Naive B cell (primary cell): ENCODE results near the gene IRF8. TPM values are rescaled to one million over a fixed set of nuclear protein-coding genes. Genes with fewer than 3 reads are reported as not detected.
A peak's percentile ranks its signal among the peaks of the same experiment; 100 is the strongest.

Source experiments
- ATAC-seq, 2 donors: fragments of 150-1000 bp; cut with Tn5 transposase; 2 replicates each; pipeline ENCODE4 v1.10.0; 2021; ENCODE audit warnings: low read depth in 2 of 2, mild to moderate bottlenecking in 2 of 2, moderate library complexity in 2 of 2
- DNase-seq: peaks from one replicate; pipeline ENCODE4 v3.0.0; 2022
- H3K27ac Mint-ChIP-seq, 6 donors: one replicate each; pipeline ENCODE4 v1.8.0; 2020 to 2022; ENCODE audit warnings: mild to moderate bottlenecking in 6 of 6, mixed read lengths in 6 of 6, moderate library complexity in 5 of 6, inconsistent platforms in 2 of 6
- H3K27me3 Mint-ChIP-seq, 3 donors: one replicate each; pipeline ENCODE4 v1.8.0; 2021 to 2022; ENCODE audit warnings: mixed read lengths in 3 of 3, mild to moderate bottlenecking in 1 of 3
- H3K36me3 Mint-ChIP-seq, 2 donors: one replicate each; pipeline ENCODE4 v1.8.0; 2020 to 2022; ENCODE audit warnings: mixed read lengths in 2 of 2, inconsistent platforms in 1 of 2, mild to moderate bottlenecking in 1 of 2
- H3K4me1 Mint-ChIP-seq, 3 donors: one replicate each; pipeline ENCODE4 v1.8.0; 2020 to 2022; ENCODE audit warnings: mixed read lengths in 3 of 3, inconsistent platforms in 1 of 3, mild to moderate bottlenecking in 1 of 3, moderate library complexity in 1 of 3
- H3K4me3 Mint-ChIP-seq, 8 donors: one replicate each; pipeline ENCODE4 v1.8.0; 2020 to 2022; ENCODE audit warnings: mild to moderate bottlenecking in 8 of 8, mixed read lengths in 8 of 8, moderate library complexity in 8 of 8, inconsistent platforms in 2 of 8
- H3K9me3 Mint-ChIP-seq, 7 donors: one replicate each; pipeline ENCODE4 v1.8.0; 2020 to 2022; ENCODE audit warnings: mixed read lengths in 7 of 7, mild to moderate bottlenecking in 5 of 7, inconsistent platforms in 2 of 7, moderate library complexity in 1 of 7
- polyA plus RNA-seq, 6 donors: library from polyadenylated mRNA; unstranded; fragments of 300-500 nt; fragmentation: Illumina TruSeq; gene quantifications; one replicate each; pipeline ENCODE4 v1.2.3, GENCODE V29; 2021; ENCODE audit warnings: low read depth in 6 of 6

Gene IRF8
- polyA plus RNA-seq, 6 donors from 2014 or later, result 646 to 909 (median 752) TPM

DNA sequence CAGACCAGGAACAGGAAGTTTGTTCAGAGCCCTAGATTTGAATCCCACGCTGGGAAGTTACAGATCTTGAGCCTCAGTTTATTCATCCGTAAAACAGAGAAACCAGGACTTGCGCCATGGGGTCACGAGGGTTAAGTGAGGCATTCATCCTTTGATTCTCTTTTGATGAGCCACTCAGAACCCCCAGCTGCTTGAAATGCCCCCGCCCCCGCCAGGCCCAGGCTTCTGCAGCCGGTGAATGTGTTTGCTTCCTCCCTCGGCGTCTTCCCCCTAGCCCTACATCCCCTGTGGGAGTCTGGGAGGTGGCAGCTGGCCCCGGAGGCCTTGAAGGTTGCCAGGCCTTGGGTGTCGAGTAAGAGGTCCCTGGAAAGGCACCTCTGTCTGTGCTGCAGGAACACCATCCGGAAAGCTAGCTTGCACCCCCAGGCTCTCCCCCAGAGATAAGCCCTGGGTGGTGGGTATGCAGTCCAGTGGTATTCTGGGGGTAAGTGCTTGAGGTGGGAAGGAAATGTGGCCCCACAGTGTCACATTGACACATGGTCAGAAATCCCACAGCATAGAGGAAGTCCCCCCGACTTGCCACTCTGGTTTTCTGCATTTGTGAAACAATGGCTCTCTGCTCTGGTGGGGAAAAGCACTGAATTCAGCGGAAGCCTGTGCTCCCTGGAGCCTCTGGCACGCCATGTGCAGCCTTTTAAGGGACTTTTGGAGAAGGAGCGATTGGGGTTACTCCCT is 14.9 kb downstream of the IRF8 start:
- DNase-seq (no peak), ATAC-seq (no peak)
- H3K36me3 Mint-ChIP-seq, result peaks cover 26 to 43% of the 10 kb centered on the region in 2 donors
- no peaks in the 10 kb centered on the region for H3K27me3 Mint-ChIP-seq
- peak overlapping the region; percentile 41 to 94 (median 80) for H3K4me3 Mint-ChIP-seq
- no peaks in the 10 kb centered on the region for H3K9me3 Mint-ChIP-seq
- peak overlapping the region in 5 of 6 donors; percentile 90 to 99 (median 94) for H3K27ac Mint-ChIP-seq
- H3K4me1 Mint-ChIP-seq, result peaks cover 75 to 94% (median 87%) of the 10 kb centered on the region in 3 donors

DNA sequence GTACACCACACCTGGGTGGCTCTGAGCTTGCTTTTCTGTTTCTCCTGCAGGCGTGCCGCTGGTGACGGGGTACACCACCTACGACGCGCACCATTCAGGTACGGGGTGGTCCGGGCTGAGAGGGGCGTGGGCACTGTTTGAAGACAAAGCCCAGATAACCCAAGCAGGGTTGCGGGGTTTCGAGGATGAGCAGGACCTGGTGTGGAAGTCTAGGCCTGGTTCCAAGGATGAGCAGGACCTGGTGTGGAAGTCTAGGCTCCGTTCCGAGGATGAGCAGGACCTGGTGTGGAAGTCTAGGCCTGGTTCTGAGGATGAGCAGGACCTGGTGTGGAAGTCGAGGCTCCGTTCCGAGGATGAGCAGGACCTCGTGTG is 15.4 kb downstream of the IRF8 start:
- Mint-ChIP-seq H3K9me3 (no peaks in the 10 kb centered on the region), H3K27ac (peak overlapping the region; percentile 64 to 99 (median 92)), H3K4me3 (peak overlapping the region; percentile 41 to 94 (median 80)), H3K27me3 (no peaks in the 10 kb centered on the region), H3K36me3 (peaks cover 24 to 40% of the 10 kb centered on the region in 2 donors), H3K4me1 (peaks cover 71 to 91% (median 82%) of the 10 kb centered on the region in 3 donors)
- DNase-seq (no peak), ATAC-seq (no peak)

GRCh38 chr16:85915125-85915845 is 16.3 kb downstream of the IRF8 start:
- Mint-ChIP-seq H3K36me3 (peaks cover 30 to 46% of the 10 kb centered on the region in 2 donors), H3K27ac (peak overlapping the region; percentile 37 to 99 (median 60)), H3K4me1 (peaks cover 69 to 88% (median 77%) of the 10 kb centered on the region in 3 donors), H3K27me3 (no peaks in the 10 kb centered on the region), H3K4me3 (peak overlapping the region in 7 of 8 donors; percentile 13 to 81 (median 62)), H3K9me3 (no peaks in the 10 kb centered on the region)
- DNase-seq (no peak), ATAC-seq (no peak)

- H3K27ac Mint-ChIP-seq, result peak overlapping the region in 5 of 6 donors; percentile 68 to 94 (median 86)
- H3K36me3 Mint-ChIP-seq, result peaks cover 32 to 49% of the 10 kb centered on the region in 2 donors
- H3K4me1 Mint-ChIP-seq, result peaks cover 59 to 83% (median 66%) of the 10 kb centered on the region in 3 donors
- no peaks in the 10 kb centered on the region for H3K9me3 Mint-ChIP-seq
- no peaks in the 10 kb centered on the region for H3K27me3 Mint-ChIP-seq
- DNase-seq (no peak), ATAC-seq (peak; percentile 20 to 22)
- peak overlapping the region; percentile 43 to 87 (median 65) for H3K4me3 Mint-ChIP-seq
Measured at GRCh38 chr16:85916141-85916890, 17.4 kb downstream of the IRF8 start.

DNA sequence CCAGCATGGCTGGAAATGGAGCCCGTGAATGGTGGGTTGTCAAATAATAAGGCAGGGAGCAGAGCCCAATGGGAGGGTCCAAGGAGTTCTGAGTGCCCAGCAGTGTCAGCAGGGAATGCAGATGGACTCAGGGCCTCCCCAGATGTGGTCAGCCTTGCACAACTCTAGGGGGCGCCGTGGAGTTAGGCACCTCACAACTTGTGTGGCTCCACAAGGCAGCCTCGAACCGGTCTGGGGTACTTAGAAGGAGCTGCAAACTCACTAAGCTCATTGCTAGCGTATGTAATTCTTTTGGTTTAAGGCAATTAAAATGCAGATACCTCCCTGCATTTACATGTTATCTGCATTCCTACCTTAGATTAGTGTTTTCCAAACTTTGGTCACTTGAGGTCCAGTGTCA is 18.1 kb downstream of the IRF8 start:
- Mint-ChIP-seq H3K27ac (peak overlapping the region in 5 of 6 donors; percentile 68 to 94 (median 86)), H3K27me3 (no peaks in the 10 kb centered on the region), H3K36me3 (peaks cover 34 to 48% of the 10 kb centered on the region in 2 donors), H3K9me3 (no peaks in the 10 kb centered on the region), H3K4me1 (peaks cover 52 to 77% (median 59%) of the 10 kb centered on the region in 3 donors), H3K4me3 (peak overlapping the region in 6 of 8 donors; percentile 52 to 87 (median 68))
- DNase-seq (no peak), ATAC-seq (no peak)

DNA sequence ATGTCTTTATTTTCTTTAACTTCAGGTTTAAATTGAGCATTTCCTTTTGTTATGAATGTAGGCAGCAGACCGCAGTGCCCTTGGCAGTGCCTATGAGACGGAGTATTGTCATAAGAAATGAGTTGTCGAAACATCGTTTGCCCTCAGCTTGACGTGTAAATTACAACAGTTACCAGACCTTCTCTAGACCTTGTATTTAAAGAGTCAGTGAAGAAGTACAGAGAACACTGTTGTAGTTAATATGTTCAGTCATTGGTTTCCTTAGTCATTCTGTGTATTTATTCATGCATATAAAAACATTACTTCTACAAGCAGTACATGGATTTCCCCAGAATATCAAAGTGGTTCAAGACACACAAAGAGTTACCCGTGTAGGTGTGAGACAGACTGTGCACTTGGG is 19.0 kb downstream of the IRF8 start:
- peak overlapping the region; percentile 57 to 88 (median 68) for H3K27ac Mint-ChIP-seq
- peaks cover 40 to 42% of the 10 kb centered on the region in 2 donors for H3K36me3 Mint-ChIP-seq
- H3K4me1 Mint-ChIP-seq, result peaks cover 45 to 76% (median 50%) of the 10 kb centered on the region in 3 donors

DNA sequence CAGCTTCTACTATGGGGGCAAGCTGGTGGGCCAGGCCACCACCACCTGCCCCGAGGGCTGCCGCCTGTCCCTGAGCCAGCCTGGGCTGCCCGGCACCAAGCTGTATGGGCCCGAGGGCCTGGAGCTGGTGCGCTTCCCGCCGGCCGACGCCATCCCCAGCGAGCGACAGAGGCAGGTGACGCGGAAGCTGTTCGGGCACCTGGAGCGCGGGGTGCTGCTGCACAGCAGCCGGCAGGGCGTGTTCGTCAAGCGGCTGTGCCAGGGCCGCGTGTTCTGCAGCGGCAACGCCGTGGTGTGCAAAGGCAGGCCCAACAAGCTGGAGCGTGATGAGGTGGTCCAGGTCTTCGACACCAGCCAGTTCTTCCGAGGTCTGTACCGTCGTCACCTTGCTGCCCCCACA is 19.5 kb downstream of the IRF8 start:
- DNase-seq (no peak), ATAC-seq (no peak)
- H3K4me1 Mint-ChIP-seq, result peaks cover 41 to 76% (median 45%) of the 10 kb centered on the region in 3 donors
- peaks cover 42% of the 10 kb centered on the region in 2 donors for H3K36me3 Mint-ChIP-seq
- no peaks in the 10 kb centered on the region for H3K27me3 Mint-ChIP-seq
- no peaks in the 10 kb centered on the region for H3K9me3 Mint-ChIP-seq
- peak overlapping the region in 1 of 8 donors; percentile 73 for H3K4me3 Mint-ChIP-seq
- peak overlapping the region; percentile 57 to 88 (median 75) for H3K27ac Mint-ChIP-seq

More for the DNA sequence above, 19.0 kb downstream of the IRF8 start:
- Mint-ChIP-seq H3K9me3 (no peaks in the 10 kb centered on the region), H3K27me3 (no peaks in the 10 kb centered on the region), H3K4me3 (peak overlapping the region in 5 of 8 donors; percentile 12 to 73 (median 59))
- peak; percentile 14 to 15 for ATAC-seq
- DNase-seq, result no peak

GRCh38 chr16:85919271-85920267 is 20.6 kb downstream of the IRF8 start:
- Mint-ChIP-seq H3K4me1 (peaks cover 34 to 76% (median 43%) of the 10 kb centered on the region in 3 donors), H3K27ac (peak overlapping the region; percentile 15 to 88 (median 77)), H3K9me3 (no peaks in the 10 kb centered on the region), H3K27me3 (no peaks in the 10 kb centered on the region), H3K36me3 (peaks cover 36 to 47% of the 10 kb centered on the region in 2 donors), H3K4me3 (peak overlapping the region in 4 of 8 donors; percentile 4 to 67 (median 7))
- DNase-seq (no peak), ATAC-seq (peak in 1 of 2 donors; percentile 6)

DNA sequence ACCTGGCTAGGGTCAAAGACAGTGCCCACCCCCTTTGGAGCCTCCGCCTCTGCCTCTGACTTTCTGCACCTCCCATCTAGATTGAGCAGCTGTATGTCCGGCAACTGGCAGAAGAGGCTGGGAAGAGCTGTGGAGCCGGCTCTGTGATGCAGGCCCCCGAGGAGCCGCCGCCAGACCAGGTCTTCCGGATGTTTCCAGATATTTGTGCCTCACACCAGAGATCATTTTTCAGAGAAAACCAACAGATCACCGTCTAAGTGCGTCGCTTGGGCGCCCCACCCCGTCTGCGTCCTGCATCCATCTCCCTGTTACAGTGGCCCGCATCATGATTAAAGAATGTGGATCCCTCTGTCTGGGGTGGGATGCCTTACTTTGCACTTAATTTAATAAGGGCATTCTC is 22.1 kb downstream of the IRF8 start:
- peak overlapping the region in 5 of 6 donors; percentile 51 to 78 (median 71) for H3K27ac Mint-ChIP-seq
- H3K4me3 Mint-ChIP-seq, result peak overlapping the region in 1 of 8 donors; percentile 6
- peaks cover 36 to 47% of the 10 kb centered on the region in 2 donors for H3K36me3 Mint-ChIP-seq
- peaks cover 35 to 76% (median 46%) of the 10 kb centered on the region in 3 donors for H3K4me1 Mint-ChIP-seq
- ATAC-seq, result no peak
- H3K27me3 Mint-ChIP-seq, result no peaks in the 10 kb centered on the region
- DNase-seq, result no peak
- H3K9me3 Mint-ChIP-seq, result peaks cover 0 to 3% (median 0%) of the 10 kb centered on the region in 7 donors

DNA sequence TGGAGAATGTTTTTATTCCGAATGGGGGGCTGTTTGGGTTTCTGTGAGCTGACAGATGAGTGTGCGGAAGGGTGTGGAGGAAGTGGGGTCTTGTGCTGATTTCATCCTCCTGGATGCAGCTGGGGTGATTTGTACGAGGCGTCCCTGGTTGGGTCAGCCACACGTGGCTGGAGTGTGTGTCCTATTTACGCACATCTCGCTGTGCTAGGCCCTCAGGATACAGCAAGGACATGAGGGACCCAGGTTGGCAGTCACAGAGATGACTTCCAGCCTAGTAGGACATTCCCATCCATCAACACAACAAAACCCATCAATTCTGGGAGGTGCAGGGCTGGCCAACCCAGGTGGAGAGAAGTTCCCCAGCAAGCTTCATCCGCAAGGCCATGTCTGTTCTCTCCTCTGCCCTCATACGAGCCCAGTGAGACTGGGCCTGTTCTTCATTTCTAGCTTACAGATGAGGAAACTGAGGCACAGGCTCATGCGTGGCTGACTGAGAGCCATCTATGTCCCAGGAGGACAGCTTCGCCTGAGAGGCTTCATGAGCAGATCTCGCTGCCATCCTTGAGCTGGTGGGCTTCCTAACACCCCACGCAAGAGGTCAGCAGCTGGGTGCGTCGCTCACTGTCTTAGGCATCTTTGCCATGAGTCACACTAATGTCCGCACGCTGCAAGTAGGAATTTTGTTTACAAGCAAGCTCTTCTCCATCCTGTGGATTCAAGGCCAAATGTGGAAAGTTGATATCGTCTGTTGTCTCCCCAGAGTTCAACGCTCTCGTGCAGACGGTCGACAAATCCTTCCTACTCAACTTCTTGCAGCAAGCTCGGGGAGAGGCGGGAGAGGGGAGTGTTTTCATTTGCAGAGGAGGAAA is 24.4 kb downstream of the IRF8 start:
- Mint-ChIP-seq H3K9me3 (peaks cover 0 to 3% (median 0%) of the 10 kb centered on the region in 7 donors), H3K4me3 (peak overlapping the region in 2 of 8 donors; percentile 4 to 56), H3K27me3 (no peaks in the 10 kb centered on the region), H3K36me3 (peaks cover 21 to 33% of the 10 kb centered on the region in 2 donors), H3K27ac (peak overlapping the region in 5 of 6 donors; percentile 62 to 90 (median 86)), H3K4me1 (peaks cover 27 to 75% (median 46%) of the 10 kb centered on the region in 3 donors)
- DNase-seq, result no peak
- ATAC-seq, result no peak

GRCh38 chr16:85924675-85925074 is 25.7 kb downstream of the IRF8 start:
- DNase-seq (no peak), ATAC-seq (no peak)
- Mint-ChIP-seq H3K9me3 (peaks cover 0 to 3% (median 0%) of the 10 kb centered on the region in 7 donors), H3K27me3 (no peaks in the 10 kb centered on the region), H3K36me3 (peaks cover 15 to 30% of the 10 kb centered on the region in 2 donors), H3K27ac (peak overlapping the region in 3 of 6 donors; percentile 26 to 73 (median 69)), H3K4me1 (peaks cover 27 to 83% (median 56%) of the 10 kb centered on the region in 3 donors), H3K4me3 (peak overlapping the region in 1 of 8 donors; percentile 47)
